Spleen (tissue), 11 donors: Measurements from ENCODE around the gene NDOR1. TPM values are rescaled to one million over a fixed set of nuclear protein-coding genes. Genes with fewer than 3 reads are reported as not detected.

Experiments used
- DNase-seq: peaks from one replicate; pipeline ENCODE4 v3.0.0-alpha.2; 2020
- H3K27ac ChIP-seq, 8 donors: fragments of 200-600 bp; sonication (generic) in 7 of 8; 1 replicate in 4 of 8; 2 replicates in 4 of 8; pipeline versions ENCODE4 v1.5.0 to v1.8.0; 2016 to 2021; ENCODE audit warnings: inconsistent platforms in 4 of 8, mild to moderate bottlenecking in 4 of 8, moderate library complexity in 1 of 8
- H3K27me3 ChIP-seq, 7 donors: fragments of 200-600 bp; sonication (generic) in 6 of 7; replicated peaks in 1 of 7; 1 replicate in 4 of 7; 2 replicates in 3 of 7; pipeline versions ENCODE4 v1.5.0 to v1.8.0; 2016 to 2021; ENCODE audit warnings: inconsistent platforms in 3 of 7, mild to moderate bottlenecking in 1 of 7
- H3K36me3 ChIP-seq, 6 donors: fragments of 200-600 bp; sonication (generic) in 5 of 6; 1 replicate in 4 of 6; 2 replicates in 2 of 6; pipeline versions ENCODE4 v1.5.0 to v1.8.0; 2016 to 2021; ENCODE audit warnings: inconsistent platforms in 2 of 6
- H3K4me1 ChIP-seq, 6 donors: fragments of 200-600 bp; sonication (generic) in 5 of 6; 1 replicate in 3 of 6; 2 replicates in 3 of 6; pipeline versions ENCODE4 v1.5.0 to v1.8.0; 2016 to 2021; ENCODE audit warnings: inconsistent platforms in 3 of 6
- H3K4me3 ChIP-seq, 8 donors: fragments of 200-600 bp; sonication (generic) in 7 of 8; 1 replicate in 4 of 8; 2 replicates in 4 of 8; pipeline versions ENCODE4 v1.5.0 to v1.8.0; 2016 to 2021; ENCODE audit warnings: inconsistent platforms in 4 of 8, mild to moderate bottlenecking in 4 of 8, moderate library complexity in 2 of 8
- H3K9me3 ChIP-seq, 8 donors: fragments of 200-600 bp; sonication (generic) in 7 of 8; 1 replicate in 4 of 8; 2 replicates in 4 of 8; pipeline versions ENCODE4 v1.5.0 to v1.8.0; 2016 to 2021; ENCODE audit warnings: inconsistent platforms in 4 of 8
- CTCF ChIP-seq, 11 experiments: fragments of 200-600 bp in 7 of 11; fragments of 450-650 bp in 4 of 11; sonication (generic) in 4 of 11; IDR thresholded peaks in 8 of 11; conservative IDR thresholded peaks in 3 of 11; 1 replicate in 7 of 11; 2 replicates in 4 of 11; pipeline versions ENCODE4 v1.4.0 to v1.8.0; 2016 to 2021; ENCODE audit warnings: antibody characterized with exemption in 11 of 11, inconsistent platforms in 4 of 11, mild to moderate bottlenecking in 1 of 11
- POLR2A ChIP-seq, 3 donors: fragments of 450-650 bp; IDR thresholded peaks; one replicate each; pipeline ENCODE4 v1.5.1; 2017; ENCODE audit warnings: antibody characterized with exemption in 3 of 3, mild to moderate bottlenecking in 1 of 3
- POLR2AphosphoS5 ChIP-seq, 3 donors: sonication (generic); formaldehyde crosslinking; IDR thresholded peaks; one replicate each; pipeline ENCODE4 v1.5.1; 2017; ENCODE audit warnings: antibody characterized with exemption in 3 of 3
- WGBS, 5 donors: extraction: QIAGEN DNeasy Blood & Tissue Kit in 3 of 5; methylation state at CpG; one replicate each; pipeline versions ENCODE4 v1.1.5 to v1.1.7; 2013 to 2018; 5-methylcytosine and 5-hydroxymethylcytosine counted together
- intact Hi-C: fragments of 100-400 bp; cut with DNase I; formaldehyde crosslinking; loops from one replicate; pipeline ENCODE4 v1.15.0; 2023; ENCODE audit warnings: low total_unique reads
- polyA plus RNA-seq, 3 donors: library from polyadenylated mRNA; stranded (reverse); fragments of 200-250 nt; gene quantifications; one replicate each; pipeline ENCODE4 v1.2.1, GENCODE V29; 2013
- total RNA-seq, 7 donors: library from RNA; depleted of rRNA in 3 of 7; stranded (reverse); fragments of >200 nt in 3 of 7; fragmentation: NEBNext Ultra II Directional in 4 of 7; extraction: Animal tissue kit (Norgen Biotek cat#: 25700) in 4 of 7; gene quantifications; one replicate each; pipeline versions ENCODE4 v1.1.0 to v1.2.1, GENCODE V29; 2016 to 2021
- donor health status: healthy with polysubstance abuse.
- donor health status: DM: no; HTN: no; CAD: no; lungs with moderate emphysema.
- donor health status: DM: no; HTN: no; CAD: no.
- donor health status: Bipolar disorder and iron deficiency.
- donor health status: healthy.
- donor health status: DM: no; HTN: no; CAD: no.
- donor health status: DM: yes; HTN: yes; CAD: no.

The NDOR1 gene
- total and polyA plus RNA-seq, 10 donors, result 6.3 to 28.7 (median 19.5) TPM

- Histone ChIP-seq H3K4me3 (peak overlapping the region in 5 of 8 donors; percentile 8 to 59 (median 18)), H3K27me3 (peaks cover 18 to 100% (median 100%) of the 10 kb centered on the region in 7 donors)
- WGBS, 5 donors, result 11 to 44% (median 37%) methylated on average over 7 to 26 of the region's 26 CpGs
Observed at GRCh38 chr9:137163365-137163715, 42.2 kb upstream of the NDOR1 start.

GRCh38 chr9:137163805-137164204 lies 41.7 kb upstream of the NDOR1 start:
- Histone ChIP-seq H3K27ac (no peak overlapping the region), H3K27me3 (peaks cover 17 to 100% (median 100%) of the 10 kb centered on the region in 7 donors), H3K4me1 (peaks cover 8 to 53% (median 38%) of the 10 kb centered on the region in 6 donors), H3K9me3 (no peaks in the 10 kb centered on the region), H3K4me3 (no peak overlapping the region), H3K36me3 (no peaks in the 10 kb centered on the region)
- intact Hi-C loops, result no loop called here
- 68 to 95% (median 83%) methylated on average over 9 to 22 of the region's 22 CpGs for WGBS, 5 donors
- TF ChIP-seq POLR2AphosphoS5 (IDR thresholded peaks at IDR 0.05) (no peak), POLR2A (IDR thresholded peaks at IDR 0.05) (no peak), CTCF (IDR thresholded peaks at IDR 0.05 in 8 of 11, conservative IDR thresholded peaks at IDR 0.05 in 3 of 11) (no peak)
- DNase-seq, result no peak

More at GRCh38 chr9:137163365-137163715, 42.2 kb upstream of the NDOR1 start:
- H3K9me3 ChIP-seq, result no peaks in the 10 kb centered on the region
- TF ChIP-seq POLR2A (IDR thresholded peaks at IDR 0.05) (no peak), CTCF (IDR thresholded peaks at IDR 0.05 in 8 of 11, conservative IDR thresholded peaks at IDR 0.05 in 3 of 11) (no peak), POLR2AphosphoS5 (IDR thresholded peaks at IDR 0.05) (no peak)
- no peaks in the 10 kb centered on the region for H3K36me3 ChIP-seq
- H3K27ac ChIP-seq, result no peak overlapping the region
- H3K4me1 ChIP-seq, result peaks cover 5 to 53% (median 35%) of the 10 kb centered on the region in 6 donors
- intact Hi-C loops, result no loop called here
- no peak for DNase-seq

- DNase-seq, result no peak
- intact Hi-C loops, result no loop called here
- Histone ChIP-seq H3K4me3 (no peak overlapping the region), H3K4me1 (peaks cover 12 to 59% (median 46%) of the 10 kb centered on the region in 6 donors), H3K27ac (no peak overlapping the region), H3K9me3 (no peaks in the 10 kb centered on the region), H3K27me3 (peaks cover 15 to 100% (median 100%) of the 10 kb centered on the region in 7 donors), H3K36me3 (no peaks in the 10 kb centered on the region)
- no peak for TF ChIP-seq POLR2A (IDR thresholded peaks at IDR 0.05)
- TF ChIP-seq CTCF (IDR thresholded peaks at IDR 0.05 in 8 of 11, conservative IDR thresholded peaks at IDR 0.05 in 3 of 11), result no peak
- 77 to 79% (median 78%) methylated on average over 29 to 34 of the region's 34 CpGs for WGBS, 5 donors
Observed at GRCh38 chr9:137164370-137165249, 40.9 kb upstream of the NDOR1 start.

- no peak for TF ChIP-seq CTCF (IDR thresholded peaks at IDR 0.05 in 8 of 11, conservative IDR thresholded peaks at IDR 0.05 in 3 of 11)
- no peak for TF ChIP-seq POLR2AphosphoS5 (IDR thresholded peaks at IDR 0.05)
- TF ChIP-seq POLR2A (IDR thresholded peaks at IDR 0.05), result no peak
- peaks cover 12 to 67% (median 50%) of the 10 kb centered on the region in 6 donors for H3K4me1 ChIP-seq
- no peaks in the 10 kb centered on the region for H3K36me3 ChIP-seq
- intact Hi-C loops, result no loop called here
- 83 to 91% (median 84%) methylated on average over 32 of the region's 32 CpGs for WGBS, 5 donors
- DNase-seq, result no peak
- H3K4me3 ChIP-seq, result no peak overlapping the region
- H3K27me3 ChIP-seq, result peaks cover 15 to 100% (median 100%) of the 10 kb centered on the region in 7 donors
- H3K9me3 ChIP-seq, result no peaks in the 10 kb centered on the region
- no peak overlapping the region for H3K27ac ChIP-seq
Observed at GRCh38 chr9:137165250-137165836, 40.2 kb upstream of the NDOR1 start.
